ENCODE results near the gene FOCAD.

GRCh38 chr9:20854444-20854843, 170.4 kb downstream of the FOCAD start:
- TF ChIP-seq POLR2A (IDR thresholded peaks at IDR 0.05) (no peak), CTCF (IDR thresholded peaks at IDR 0.05) (no peak)
